Limb (tissue), 2 donors: ENCODE measurements around the gene SEC22C.

Experiments
- DNase-seq, 2 donors: peaks; one replicate each; pipeline ENCODE4 v3.0.0-alpha.2; 2016; ENCODE audit errors: extremely low spot score in 2 of 2

The SEC22C gene

GRCh38 chr3:42498791-42499477 is 82.8 kb downstream of the SEC22C start:
- peak in 1 of 2 donors; percentile 20 for DNase-seq

GRCh38 chr3:42498034-42498433 is 83.7 kb downstream of the SEC22C start:
- no peak for DNase-seq
